Activated effector memory CD4-positive, alpha-beta T cell treated with anti-CD3 and anti-CD28 coated beads, Interleukin-2, amount 50 U/mL, for 16 hours (primary cell): ENCODE data around the gene ETV2.
"Not testable (repeated sequence)": the region's sequence is repeated elsewhere in the genome, so short reads cannot be mapped to it uniquely, and the experiment has no call there.

Source experiments
- DNase-seq: peaks from one replicate; pipeline ENCODE4 v3.0.0-alpha.2; 2020

ETV2 gene

DNA sequence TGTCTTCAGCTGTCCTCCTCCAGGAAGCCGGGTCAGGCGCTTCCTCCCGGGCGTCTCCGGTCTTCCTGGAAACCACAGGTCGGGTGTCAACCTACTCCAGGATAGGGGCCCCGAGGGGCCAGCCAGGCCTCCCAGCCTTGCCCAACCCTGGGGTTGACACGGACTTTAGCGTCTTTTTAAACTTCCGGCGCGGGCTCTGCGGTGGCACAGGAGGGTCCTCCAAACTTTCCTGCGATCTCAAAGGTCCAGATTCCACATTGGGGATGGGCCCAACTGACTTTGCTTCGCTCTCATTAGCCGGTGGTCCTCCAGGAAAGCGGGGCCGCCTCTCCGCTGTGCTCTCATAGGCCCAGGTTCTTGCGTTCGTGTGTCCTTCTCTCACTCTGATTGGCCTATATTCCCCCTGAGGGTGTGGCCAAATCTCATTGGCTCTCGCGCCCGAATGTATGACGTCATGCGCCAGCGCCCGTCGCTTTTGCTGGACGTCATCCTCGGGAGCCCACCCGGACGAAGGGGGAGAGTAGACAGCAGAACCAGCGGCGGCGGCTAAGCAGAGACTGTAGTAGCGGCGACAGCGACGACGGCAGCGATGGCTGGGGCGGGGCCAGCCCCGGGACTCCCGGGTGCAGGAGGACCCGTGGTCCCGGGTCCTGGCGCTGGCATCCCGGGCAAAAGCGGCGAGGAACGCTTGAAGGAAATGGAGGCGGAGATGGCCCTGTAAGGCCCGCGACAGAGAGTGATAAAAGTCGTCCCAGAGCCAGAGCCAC lies 12.8 kb upstream of the ETV2 start, which contains the start of gene RBM42:
RBM42 (plus strand) TSS at position 472 of the 767 bp plus-strand sequence; CDS start at position 590, 118 bp downstream.
- peak; percentile 98 for DNase-seq

DNA sequence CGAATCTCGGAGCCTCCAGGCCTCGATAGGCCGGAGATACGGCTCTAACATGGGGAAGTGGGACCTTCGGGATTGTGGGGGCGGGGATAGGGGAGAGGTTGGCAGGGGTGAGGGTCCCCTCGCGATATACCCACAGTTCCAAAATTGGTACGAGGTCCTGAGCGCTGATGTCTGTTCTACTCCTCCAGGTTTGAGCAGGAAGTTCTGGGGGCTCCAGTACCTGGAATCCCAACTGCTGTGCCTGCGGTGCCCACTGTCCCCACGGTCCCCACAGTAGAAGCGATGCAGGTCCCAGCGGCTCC lies 12.3 kb upstream of the ETV2 start:
- no peak for DNase-seq

DNA sequence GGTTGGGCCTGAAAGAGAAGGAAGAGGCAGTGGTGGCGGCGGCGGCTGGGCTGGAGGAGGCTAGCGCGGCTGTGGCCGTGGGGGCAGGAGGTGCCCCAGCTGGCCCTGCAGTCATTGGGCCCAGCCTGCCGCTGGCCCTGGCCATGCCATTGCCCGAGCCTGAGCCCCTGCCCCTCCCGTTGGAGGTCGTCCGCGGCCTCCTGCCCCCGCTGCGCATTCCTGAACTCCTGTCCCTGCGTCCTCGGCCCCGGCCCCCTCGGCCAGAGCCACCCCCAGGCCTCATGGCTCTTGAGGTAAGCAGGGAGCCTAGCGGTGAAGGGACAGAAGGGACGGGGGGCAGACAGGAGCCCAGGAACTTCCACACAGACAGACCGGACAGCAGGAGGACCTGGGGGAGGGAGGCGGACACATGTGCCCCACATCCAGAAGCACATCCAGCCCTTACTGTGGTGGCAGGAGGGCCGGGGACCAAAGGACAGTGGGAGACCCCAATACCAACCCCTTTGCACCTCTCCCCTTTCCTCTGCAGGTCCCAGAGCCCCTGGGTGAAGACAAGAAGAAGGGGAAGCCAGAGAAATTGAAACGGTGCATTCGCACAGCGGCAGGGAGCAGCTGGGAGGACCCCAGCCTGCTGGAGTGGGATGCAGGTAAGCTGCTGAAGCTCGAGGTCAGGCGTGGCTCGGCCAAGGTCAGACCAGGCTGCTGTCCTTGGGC lies 7.7 kb upstream of the ETV2 start:
- no peak for DNase-seq

DNA sequence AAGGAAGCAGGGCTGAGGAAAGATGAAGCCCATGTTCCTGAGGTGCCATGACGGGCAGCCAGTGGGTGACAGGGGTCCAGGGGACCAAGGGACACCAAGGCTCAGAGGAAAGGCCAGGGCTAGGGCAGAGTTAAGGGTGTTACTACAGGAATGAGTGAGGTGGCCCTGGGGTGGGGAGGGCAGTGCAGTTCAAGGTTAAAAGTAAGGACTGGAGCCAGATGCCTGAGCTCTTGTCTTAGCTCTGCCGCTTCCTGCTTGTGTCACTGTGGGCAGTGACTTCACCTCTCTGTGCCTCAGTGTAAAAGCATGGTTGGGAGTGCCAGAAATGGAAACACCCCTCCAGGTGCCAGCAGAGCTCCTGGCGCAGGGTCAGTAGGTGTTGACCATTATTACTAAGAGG lies 4.9 kb upstream of the ETV2 start:
- no peak for DNase-seq

DNA sequence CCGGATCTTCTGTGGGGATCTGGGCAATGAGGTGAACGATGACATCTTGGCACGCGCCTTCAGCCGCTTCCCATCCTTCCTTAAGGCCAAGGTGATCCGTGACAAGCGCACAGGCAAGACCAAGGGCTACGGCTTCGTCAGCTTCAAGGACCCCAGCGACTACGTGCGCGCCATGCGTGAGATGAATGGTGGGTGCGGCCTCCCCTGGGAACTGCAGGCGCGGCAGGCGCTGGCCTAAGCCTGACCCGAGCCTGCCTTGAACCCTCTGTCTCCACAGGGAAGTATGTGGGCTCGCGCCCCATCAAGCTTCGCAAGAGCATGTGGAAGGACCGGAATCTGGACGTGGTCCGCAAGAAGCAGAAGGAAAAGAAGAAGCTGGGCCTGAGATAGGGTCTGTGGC lies 4.4 kb upstream of the ETV2 start:
- no peak for DNase-seq

DNA sequence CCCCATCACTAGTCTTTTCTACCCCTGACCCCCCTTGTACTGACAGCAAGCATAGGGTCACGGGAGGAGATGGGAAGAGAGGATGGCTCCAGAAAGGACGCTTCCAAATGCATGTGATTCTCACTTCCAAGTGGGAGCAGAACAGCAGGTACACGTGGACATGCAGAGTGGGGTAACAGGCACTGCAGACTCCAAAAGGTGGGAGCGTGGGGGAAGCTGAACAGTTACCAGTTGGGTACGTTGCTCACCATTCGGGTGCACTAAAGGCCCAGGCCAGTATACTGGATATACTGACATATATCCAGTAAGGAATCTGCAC lies 2.3 kb upstream of the ETV2 start:
- no peak for DNase-seq

DNA sequence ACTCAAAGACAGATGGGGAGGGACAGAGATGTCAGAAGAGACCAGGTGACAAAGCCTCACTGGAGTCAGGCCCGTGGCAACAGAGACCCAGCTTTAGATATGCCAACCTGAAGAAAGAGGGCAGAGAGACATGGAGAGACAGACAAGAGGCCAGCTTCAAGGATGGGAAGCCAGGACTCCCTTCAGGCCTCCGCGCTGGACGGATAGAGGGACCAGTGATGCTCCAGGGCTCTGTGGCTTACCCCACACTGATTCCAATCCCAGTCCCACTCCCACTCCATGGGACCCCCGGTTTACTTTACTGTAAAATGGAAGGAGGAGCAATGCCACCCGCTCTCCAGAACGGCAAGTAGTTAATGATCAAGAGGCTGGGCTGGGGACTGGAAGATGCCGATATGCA lies 1.7 kb upstream of the ETV2 start:
- no peak for DNase-seq

DNA sequence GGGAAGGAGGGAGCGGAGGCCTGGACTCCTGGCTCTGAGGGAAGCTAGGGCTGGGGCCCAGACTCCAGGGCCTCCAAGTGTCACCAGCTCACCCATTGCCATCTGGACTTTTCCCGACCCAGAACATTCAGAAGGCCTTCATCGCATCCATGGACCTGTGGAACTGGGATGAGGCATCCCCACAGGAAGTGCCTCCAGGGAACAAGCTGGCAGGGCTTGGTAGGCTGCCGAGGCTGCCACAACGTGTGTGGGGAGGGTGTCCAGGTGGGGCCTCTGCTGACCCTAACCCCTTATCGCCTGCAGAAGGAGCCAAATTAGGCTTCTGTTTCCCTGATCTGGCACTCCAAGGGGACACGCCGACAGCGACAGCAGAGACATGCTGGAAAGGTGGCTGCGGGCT lies 767 bp downstream of the ETV2 start:
- no peak for DNase-seq

DNA sequence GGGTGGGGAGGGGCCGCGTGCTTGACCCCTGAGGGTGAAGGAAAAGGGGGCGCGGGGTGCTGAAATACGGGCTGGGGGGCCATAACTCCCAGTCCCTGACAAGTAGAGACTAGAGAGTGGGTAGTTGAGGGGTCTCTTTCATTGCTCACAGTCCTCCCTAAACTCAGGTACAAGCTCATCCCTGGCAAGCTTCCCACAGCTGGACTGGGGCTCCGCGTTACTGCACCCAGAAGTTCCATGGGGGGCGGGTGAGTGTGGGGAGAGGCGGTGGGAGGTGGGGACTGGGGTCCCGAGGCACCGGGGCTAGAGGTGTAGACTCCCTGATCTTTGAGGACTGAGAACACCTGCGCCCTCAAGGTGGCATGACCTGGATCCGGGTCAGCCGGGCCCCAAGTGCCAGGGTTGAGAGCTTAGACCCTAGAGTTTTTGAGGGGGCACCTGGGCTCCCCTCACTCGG lies 1.3 kb downstream of the ETV2 start:
- no peak for DNase-seq

DNA sequence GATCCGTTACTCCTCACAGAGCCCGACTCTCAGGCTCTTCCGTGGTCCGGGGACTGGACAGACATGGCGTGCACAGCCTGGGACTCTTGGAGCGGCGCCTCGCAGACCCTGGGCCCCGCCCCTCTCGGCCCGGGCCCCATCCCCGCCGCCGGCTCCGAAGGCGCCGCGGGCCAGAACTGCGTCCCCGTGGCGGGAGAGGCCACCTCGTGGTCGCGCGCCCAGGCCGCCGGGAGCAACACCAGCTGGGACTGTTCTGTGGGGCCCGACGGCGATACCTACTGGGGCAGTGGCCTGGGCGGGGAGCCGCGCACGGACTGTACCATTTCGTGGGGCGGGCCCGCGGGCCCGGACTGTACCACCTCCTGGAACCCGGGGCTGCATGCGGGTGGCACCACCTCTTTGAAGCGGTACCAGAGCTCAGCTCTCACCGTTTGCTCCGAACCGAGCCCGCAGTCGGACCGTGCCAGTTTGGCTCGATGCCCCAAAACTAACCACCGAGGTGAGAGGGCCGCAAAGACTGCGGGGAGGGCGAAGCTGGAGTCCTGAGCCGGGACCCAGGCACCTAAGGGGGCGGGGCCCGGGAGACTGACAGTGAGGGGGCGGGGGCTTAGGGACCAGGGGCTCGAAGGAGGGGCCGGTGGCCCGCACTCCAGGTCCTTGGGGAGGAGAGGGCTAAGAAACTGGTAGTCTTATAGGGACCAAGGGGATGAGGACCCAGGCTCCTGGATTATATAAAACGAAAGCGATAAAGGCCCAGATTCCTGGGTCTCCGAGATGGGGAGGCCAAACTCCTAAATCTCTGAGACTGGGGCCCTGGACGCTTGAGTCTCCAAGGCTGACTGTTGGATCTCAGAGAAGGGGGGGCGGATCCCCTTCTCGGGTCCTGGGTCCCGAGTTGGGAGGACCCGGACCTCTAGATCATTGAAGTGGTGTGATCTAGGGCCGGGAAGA lies 2.0 kb downstream of the ETV2 start:
- peak; percentile 92 for DNase-seq

DNA sequence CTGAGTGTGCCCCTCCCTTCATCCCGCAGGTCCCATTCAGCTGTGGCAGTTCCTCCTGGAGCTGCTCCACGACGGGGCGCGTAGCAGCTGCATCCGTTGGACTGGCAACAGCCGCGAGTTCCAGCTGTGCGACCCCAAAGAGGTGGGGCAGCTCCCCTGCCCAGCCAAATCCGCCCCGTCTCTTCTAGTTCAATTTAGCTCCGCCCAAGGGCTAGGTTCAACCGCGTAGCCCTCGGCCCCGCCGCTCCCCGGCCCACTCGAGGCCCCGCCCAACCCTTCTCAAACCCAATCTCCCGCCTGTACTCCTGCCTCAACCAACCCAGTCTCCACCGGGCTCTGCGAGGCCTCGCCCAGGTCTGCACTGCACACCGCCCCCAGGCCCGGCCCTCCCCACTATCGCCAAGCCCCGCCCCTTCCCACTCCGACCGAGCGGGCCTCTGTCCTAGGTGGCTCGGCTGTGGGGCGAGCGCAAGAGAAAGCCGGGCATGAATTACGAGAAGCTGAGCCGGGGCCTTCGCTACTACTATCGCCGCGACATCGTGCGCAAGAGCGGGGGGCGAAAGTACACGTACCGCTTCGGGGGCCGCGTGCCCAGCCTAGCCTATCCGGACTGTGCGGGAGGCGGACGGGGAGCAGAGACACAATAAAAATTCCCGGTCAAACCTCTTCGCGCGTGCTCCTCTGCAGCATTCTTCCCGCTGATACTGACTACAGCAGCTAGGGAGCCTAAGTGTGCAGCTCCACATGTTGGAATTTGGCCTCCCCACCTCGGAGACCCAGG lies 2.9 kb downstream of the ETV2 start:
- DNase-seq: peak; percentile 98

DNA sequence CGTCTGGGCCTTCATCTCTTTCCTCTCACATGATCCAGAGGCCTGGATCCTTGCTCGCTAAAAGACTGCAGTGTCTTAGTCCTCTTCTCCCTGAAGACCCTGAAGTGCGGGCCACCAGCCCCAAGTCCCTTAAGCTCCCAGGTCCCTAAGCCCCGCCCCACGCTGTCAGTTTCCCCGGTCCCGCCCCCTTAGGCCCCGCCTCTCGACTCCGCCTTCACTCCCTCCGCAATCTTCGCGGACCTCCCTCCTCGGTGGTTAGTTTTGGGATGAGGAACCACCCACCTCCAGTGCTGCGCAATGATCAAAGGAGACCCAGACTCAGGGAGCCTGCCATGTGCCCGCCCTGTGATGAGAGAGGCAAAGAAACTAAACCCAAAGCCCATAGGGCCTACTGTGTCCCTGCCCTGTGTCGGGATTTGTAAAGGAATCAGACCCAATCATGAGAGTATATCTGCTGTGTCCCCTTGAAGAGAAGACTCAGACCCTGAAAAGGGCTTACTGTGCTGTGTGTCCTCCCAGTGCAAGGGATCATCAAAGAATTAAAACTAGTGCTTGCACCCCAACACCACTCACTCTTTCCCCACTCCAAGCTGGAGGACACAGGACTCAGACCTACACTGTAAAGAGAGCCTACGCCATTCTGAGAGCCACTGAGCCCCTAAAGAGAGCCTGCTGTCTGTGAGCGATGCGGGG lies 3.6 kb downstream of the ETV2 start:
- DNase-seq: peak; percentile 90

DNA sequence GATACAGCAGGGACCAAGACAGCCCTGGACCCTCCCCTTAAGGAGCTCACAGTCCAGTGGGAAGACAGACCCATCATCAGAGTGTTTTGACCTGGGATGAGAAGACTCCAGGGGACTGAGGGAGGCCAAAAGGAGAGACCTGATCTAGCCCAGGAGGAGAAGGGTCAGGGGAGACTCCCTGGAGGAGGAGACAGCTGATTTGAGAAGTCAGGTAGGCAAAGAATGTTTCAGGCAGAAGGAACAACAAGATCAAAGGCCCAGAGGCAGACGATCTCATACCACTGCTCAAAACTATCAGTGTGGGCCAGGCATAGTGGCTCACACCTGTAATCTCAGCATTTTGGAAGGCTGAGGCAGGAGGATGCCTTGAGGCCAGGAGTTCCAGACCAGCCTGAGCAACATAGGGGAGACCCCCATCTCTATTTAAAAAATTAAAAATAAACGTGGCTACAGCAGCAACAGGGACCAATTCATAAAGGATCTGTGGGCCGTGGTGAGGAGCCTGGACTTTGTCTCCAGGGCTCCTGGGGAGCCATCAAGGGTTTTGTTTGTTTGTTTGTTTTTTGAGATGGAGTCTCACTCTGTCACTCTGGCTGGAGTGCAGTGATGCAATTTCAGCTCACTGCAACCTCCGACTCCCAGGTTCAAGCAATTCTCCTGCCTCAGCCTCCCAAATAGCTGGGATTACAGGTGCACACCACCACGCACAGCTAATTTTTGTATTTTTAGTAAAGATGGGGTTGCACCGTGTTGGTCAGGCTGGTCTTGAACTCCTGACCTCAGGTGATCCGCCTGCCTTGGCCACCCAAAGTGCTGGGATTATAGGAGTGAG lies 4.4 kb downstream of the ETV2 start:
- no peak for DNase-seq

DNA sequence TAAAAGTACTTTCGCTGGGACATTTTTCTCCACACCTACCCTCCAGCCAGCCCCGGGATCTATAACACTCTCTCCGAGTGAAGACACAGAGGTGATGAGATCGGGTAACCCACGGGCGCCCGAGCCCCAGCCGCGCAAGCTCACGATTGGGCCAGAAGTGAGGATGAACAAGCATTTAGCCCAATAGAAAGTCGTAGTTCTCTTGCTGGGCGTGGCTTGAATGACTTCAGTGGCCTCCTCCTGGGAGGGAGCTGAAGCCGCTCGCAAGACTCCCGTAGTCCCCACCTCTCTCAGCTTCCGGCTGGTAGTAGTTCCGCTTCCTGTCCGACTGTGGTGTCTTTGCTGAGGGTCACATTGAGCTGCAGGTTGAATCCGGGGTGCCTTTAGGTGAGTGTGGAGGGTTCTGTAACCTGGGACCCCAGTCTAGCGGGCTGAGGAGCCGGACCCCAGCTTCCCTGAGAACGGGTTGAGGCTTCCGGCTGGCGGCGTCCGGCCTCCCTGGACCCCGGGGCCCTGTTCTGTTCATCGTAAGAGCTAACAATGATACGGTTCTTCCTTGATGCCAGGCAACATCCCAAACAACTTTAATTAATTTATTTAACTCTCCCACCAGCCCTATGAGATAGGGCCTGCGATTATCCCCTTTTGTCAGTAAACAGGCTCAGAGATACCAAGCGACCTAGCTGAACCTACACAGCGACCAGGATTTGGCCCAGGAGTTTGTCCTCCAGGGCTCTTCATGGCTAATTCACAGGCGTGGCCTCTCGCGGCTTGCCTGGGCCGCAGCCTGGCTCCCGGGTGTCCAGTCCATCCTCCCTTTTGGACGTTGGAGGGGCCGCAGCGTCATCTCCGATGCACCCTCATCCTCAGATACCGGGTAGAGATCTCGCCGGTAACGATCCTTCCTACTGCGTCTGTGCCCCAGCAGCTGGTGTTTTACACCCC lies 6.7 kb downstream of the ETV2 start, which contains the start of gene COX6B1:
COX6B1 (plus strand) TSS at position 307 of the 945 bp plus-strand sequence. CDS start 2,921 bp downstream, outside the sequence.
- DNase-seq: peak; percentile 96

DNA sequence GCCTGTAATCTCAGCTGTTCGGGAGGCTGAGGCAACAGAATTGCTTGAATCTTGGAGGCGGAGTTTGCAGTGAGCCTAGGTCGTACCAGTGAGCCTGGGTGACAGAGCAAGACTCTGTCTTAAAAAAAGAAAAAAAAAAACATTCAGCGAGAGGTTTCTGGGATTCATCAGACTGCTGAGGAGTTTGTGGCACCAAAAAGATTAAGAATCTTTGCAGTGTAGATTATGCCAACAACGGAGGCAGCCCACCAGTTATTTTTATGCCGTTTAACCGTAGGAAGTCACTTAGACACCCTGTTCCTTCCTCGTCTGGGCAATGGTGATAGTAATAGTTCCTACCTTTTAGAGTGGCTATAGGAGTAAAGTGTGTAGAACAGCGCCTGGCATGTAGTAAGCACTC lies 9.0 kb downstream of the ETV2 start:
- no peak for DNase-seq

DNA sequence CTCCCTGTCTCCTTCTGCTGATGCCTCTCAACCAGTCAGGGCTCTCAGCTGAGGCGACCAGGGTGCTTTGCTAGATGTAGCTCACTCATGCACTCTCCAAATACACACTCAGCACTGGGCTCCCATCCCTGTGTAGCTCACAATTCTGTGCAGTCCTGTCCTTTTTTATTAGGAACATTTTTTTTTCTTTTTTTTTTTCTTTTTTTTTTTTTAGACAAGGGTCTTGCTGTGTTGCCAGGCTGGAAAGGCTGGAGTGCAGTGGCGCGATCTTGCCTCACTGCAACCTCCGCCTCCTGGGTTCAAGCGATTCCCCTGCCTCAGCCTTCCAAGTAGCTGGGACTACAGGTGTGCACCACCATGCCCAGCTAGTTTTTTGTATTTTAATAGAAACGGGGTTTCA lies 13.3 kb downstream of the ETV2 start:
- not testable (repeated sequence) for DNase-seq

DNA sequence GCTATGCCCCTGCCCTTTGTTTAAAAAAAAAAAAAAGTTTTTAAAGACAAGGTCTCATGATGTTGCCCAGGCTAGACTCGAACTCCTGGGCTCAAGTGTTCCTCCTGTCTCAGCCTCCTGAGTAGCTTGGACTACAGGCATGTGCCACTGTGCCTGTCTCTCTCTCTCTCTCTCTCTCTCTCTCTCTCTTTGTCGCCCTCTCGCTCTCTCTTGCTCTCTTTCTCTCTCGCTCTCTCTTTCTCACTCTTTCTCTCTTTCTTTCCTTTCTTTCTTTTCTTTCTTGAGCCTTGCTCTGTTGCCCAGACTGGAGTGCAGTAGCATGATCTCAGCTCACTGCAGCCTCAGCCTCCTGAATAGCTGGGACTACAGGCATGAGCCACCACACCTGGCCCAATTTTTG lies 14.1 kb downstream of the ETV2 start:
- DNase-seq: no peak

DNA sequence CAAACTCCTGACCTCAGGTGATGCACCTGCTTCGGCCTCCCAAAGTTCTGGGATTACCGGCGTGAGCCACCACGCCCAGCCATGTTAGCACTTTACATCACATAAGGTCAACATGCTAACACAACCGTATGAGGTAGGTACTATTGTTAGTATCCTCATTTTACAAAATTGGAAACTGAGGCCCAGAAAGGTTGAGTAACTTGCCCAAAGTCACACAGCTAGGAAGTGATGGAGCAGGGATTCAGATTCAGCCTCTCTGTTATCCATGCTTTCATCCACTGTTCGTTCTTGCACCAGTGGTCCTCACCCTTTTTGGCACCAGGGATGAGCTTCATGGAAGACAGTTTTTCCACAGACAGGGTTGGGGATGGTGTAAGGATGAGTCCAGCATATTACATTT lies 15.2 kb downstream of the ETV2 start:
- no peak for DNase-seq

DNA sequence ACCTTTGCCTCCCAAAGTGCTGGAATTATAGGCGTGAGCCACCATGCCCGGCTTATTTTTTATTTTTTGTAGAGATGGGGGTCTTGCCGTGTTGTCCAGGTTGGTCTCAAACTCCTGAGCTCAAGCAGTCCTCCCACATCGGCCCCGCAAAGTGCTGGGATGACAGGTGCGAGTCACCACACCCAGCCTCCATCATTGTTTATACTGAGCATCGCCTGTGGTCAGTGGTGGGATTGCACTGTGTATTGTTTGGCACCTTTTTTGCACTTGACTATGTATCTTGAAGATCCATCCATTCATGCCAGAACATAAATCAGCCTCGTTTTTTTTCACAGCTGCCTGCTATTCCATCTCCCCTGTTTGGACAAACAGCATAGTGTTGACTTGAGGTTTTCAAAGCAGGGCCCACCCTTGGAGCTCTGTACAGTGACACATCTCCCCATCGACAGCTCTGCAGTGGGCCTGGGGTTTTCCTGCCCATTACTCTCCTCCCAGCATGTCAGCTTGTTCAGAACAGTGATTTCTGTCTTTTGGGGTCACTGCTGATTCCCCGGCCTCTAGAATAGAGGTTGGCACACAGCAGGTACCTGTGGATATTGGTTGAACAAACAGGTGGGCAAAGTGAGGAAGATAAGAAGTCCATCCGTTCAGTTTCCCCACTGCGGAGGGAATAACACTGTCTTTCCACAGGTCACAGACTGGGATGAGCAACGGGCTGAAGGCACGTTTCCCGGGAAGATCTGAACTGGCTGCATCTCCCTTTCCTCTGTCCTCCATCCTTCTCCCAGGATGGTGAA lies 16.6 kb downstream of the ETV2 start:
- no peak for DNase-seq
